Transverse colon (tissue), 4 donors: ENCODE measurements around the gene CAMTA1. TPM values are rescaled to one million over a fixed set of nuclear protein-coding genes. Genes with fewer than 3 reads are reported as not detected.

Experiments
- DNase-seq: peaks from one replicate; pipeline ENCODE4 v3.0.0-alpha.2; 2019
- H3K27ac ChIP-seq, 4 donors: fragments of 200-600 bp; sonication (generic); 2 replicates each; pipeline ENCODE4 v1.5.1; 2016 to 2018; ENCODE audit warnings: inconsistent platforms in 4 of 4
- H3K27me3 ChIP-seq: fragments of 200-600 bp; sonication (generic); 2 replicates; pipeline ENCODE4 v1.5.1; 2017; ENCODE audit warnings: inconsistent platforms
- H3K36me3 ChIP-seq, 4 donors: fragments of 200-600 bp; sonication (generic); 2 replicates each; pipeline ENCODE4 v1.5.1; 2017 to 2019; ENCODE audit warnings: inconsistent platforms in 4 of 4
- H3K4me1 ChIP-seq, 4 donors: fragments of 200-600 bp; sonication (generic); 2 replicates each; pipeline ENCODE4 v1.5.1; 2017 to 2020; ENCODE audit warnings: inconsistent platforms in 4 of 4
- H3K4me3 ChIP-seq, 4 donors: fragments of 200-600 bp; sonication (generic); 1 replicate in 1 of 4; 2 replicates in 3 of 4; pipeline versions ENCODE4 v1.5.1 to v1.6.1; 2017 to 2019; ENCODE audit warnings: inconsistent platforms in 4 of 4
- H3K9me3 ChIP-seq, 2 donors: fragments of 200-600 bp; sonication (generic); 2 replicates each; pipeline ENCODE4 v1.5.1; 2017 to 2019; ENCODE audit warnings: inconsistent platforms in 2 of 2
- CTCF ChIP-seq, 5 experiments: fragments of 200-600 bp in 3 of 5; fragments of 450-650 bp in 2 of 5; sonication (generic) in 3 of 5; IDR thresholded peaks; 1 replicate in 2 of 5; 2 replicates in 3 of 5; pipeline ENCODE4 v1.5.1; 2016 to 2017; ENCODE audit warnings: antibody characterized with exemption in 5 of 5, inconsistent platforms in 3 of 5, mild to moderate bottlenecking in 2 of 5, moderate library complexity in 1 of 5
- EP300 ChIP-seq: sonication (generic); formaldehyde crosslinking; IDR thresholded peaks from one replicate; pipeline ENCODE4 v1.6.1; 2017; ENCODE audit warnings: antibody characterized with exemption, low read depth
- POLR2A ChIP-seq: fragments of 450-650 bp; IDR thresholded peaks from one replicate; pipeline ENCODE4 v1.6.1; 2016; ENCODE audit warnings: antibody characterized with exemption, mild to moderate bottlenecking, moderate library complexity
- POLR2AphosphoS5 ChIP-seq, 3 donors: sonication (generic); formaldehyde crosslinking; IDR thresholded peaks; one replicate each; pipeline ENCODE4 v1.6.1; 2016; ENCODE audit warnings: antibody characterized with exemption in 3 of 3
- WGBS, 2 donors: methylation state at CpG; one replicate each; pipeline ENCODE4 v1.1.5; 2018; ENCODE audit warnings: low coverage in 1 of 2; 5-methylcytosine and 5-hydroxymethylcytosine counted together
- in situ Hi-C, 4 donors: fragments of 200-750 bp; cut with MboI; loops; one replicate each; pipeline versions ENCODE4 v1.15.0 to v1.15.1; 2017; ENCODE audit warnings: low sequenced_read_pairs in 3 of 4, low pct_ligation_motif_present in 1 of 4, low pct_unique_long_range_greater_than_20kb in 1 of 4
- intact Hi-C: fragments of 100-400 bp; cut with DNase I; formaldehyde crosslinking; loops from one replicate; pipeline ENCODE4 v1.15.1; 2023; ENCODE audit warnings: low total_unique reads
- total RNA-seq, 4 donors: library from RNA; depleted of rRNA; stranded (reverse); fragments of >200 nt; gene quantifications; one replicate each; pipeline ENCODE4 v1.1.0, GENCODE V29; 2016

Gene CAMTA1
- total RNA-seq, 4 donors from 2014 or later: 93.8 to 268 (median 130) TPM

- H3K4me3 ChIP-seq: no peak overlapping the region
- no peaks in the 10 kb centered on the region for H3K36me3 ChIP-seq
- no peaks in the 10 kb centered on the region for H3K4me1 ChIP-seq
- DNase-seq: no peak
- no peak overlapping the region for H3K27ac ChIP-seq
- intact Hi-C loops: loop anchor here (5.0 kb wide), 1 partner anchor 801 kb away; no protein-coding TSS in a partner anchor
- WGBS, 2 donors: 58 to 64% methylated on average over 2 to 4 of the region's 4 CpGs
- in situ Hi-C loops: no loop called here
- TF ChIP-seq POLR2AphosphoS5 (IDR thresholded peaks at IDR 0.05) (no peak), POLR2A (no peak), EP300 (no peak), CTCF (IDR thresholded peaks at IDR 0.05) (no peak)
- no peaks in the 10 kb centered on the region for H3K9me3 ChIP-seq
- H3K27me3 ChIP-seq: no peaks in the 10 kb centered on the region
Observed at GRCh38 chr1:7178336-7178735, 393.1 kb downstream of the CAMTA1 start.

- H3K27me3 ChIP-seq: no peaks in the 10 kb centered on the region
- TF ChIP-seq POLR2AphosphoS5 (IDR thresholded peaks at IDR 0.05): no peak
- no peak for TF ChIP-seq EP300
- TF ChIP-seq POLR2A: no peak
- TF ChIP-seq CTCF (IDR thresholded peaks at IDR 0.05): no peak
- no peaks in the 10 kb centered on the region for H3K4me1 ChIP-seq
- H3K4me3 ChIP-seq: no peak overlapping the region
- in situ Hi-C loops (no loop called here), intact Hi-C loops (loop anchor here (5.0 kb wide), 1 partner anchor 801 kb away; no protein-coding TSS in a partner anchor)
- no peak for DNase-seq
- no peaks in the 10 kb centered on the region for H3K36me3 ChIP-seq
- H3K9me3 ChIP-seq: no peaks in the 10 kb centered on the region
- WGBS, 2 donors: 60% methylated on average over 3 of the region's 3 CpGs; no CpG with 5 or more reads in 1 of the 2 donors
- H3K27ac ChIP-seq: no peak overlapping the region
Observed at GRCh38 chr1:7178741-7179140, 393.5 kb downstream of the CAMTA1 start.

- DNase-seq: no peak
- intact Hi-C loops: no loop called here
- peaks cover 6% of the 10 kb centered on the region for H3K27me3 ChIP-seq
- no peak overlapping the region for H3K27ac ChIP-seq
- no peak for TF ChIP-seq POLR2AphosphoS5 (IDR thresholded peaks at IDR 0.05)
- no peak for TF ChIP-seq EP300
- TF ChIP-seq POLR2A: no peak
- no peak for TF ChIP-seq CTCF (IDR thresholded peaks at IDR 0.05)
- no peaks in the 10 kb centered on the region for H3K9me3 ChIP-seq
- WGBS, 2 donors: 77 to 83% methylated on average over 8 of the region's 8 CpGs
- no peaks in the 10 kb centered on the region for H3K4me1 ChIP-seq
- H3K4me3 ChIP-seq: no peak overlapping the region
- no peaks in the 10 kb centered on the region for H3K36me3 ChIP-seq
- in situ Hi-C loops: no loop called here
Observed at GRCh38 chr1:7185721-7186120, 400.5 kb downstream of the CAMTA1 start.

- intact Hi-C loops: no loop called here
- Histone ChIP-seq H3K27me3 (peaks cover 6% of the 10 kb centered on the region), H3K9me3 (no peaks in the 10 kb centered on the region), H3K4me3 (no peak overlapping the region), H3K36me3 (no peaks in the 10 kb centered on the region), H3K4me1 (no peaks in the 10 kb centered on the region), H3K27ac (no peak overlapping the region)
- TF ChIP-seq POLR2AphosphoS5 (IDR thresholded peaks at IDR 0.05) (no peak), EP300 (no peak), CTCF (IDR thresholded peaks at IDR 0.05) (no peak), POLR2A (no peak)
- no peak for DNase-seq
- in situ Hi-C loops: no loop called here
- WGBS, 2 donors: 40 to 60% methylated on average over 8 of the region's 8 CpGs
Observed at GRCh38 chr1:7186382-7187111, 401.3 kb downstream of the CAMTA1 start.
